Measurements from ENCODE around the gene USP48. TPM values are rescaled to one million over a fixed set of nuclear protein-coding genes. Genes with fewer than 3 reads are reported as not detected.

USP48 gene
- total RNA-seq, 1 donor from 2014 or later = 61.8 TPM

GRCh38 chr1:21749109-21749508 lies 33.8 kb downstream of the USP48 start:
- H3K4me3 Mint-ChIP-seq = no peak overlapping the region
- no peaks in the 10 kb centered on the region for H3K9me3 Mint-ChIP-seq
- TF ChIP-seq CTCF (conservative IDR thresholded peaks at IDR 0.05) = no peak
- H3K4me1 Mint-ChIP-seq = peaks cover 3% of the 10 kb centered on the region
- no peak overlapping the region for H3K27ac Mint-ChIP-seq (ENCODE audit: unreplicated experiment)
- peaks cover 8% of the 10 kb centered on the region for H3K36me3 Mint-ChIP-seq (ENCODE audit: low read depth)
- no peak for DNase-seq (ENCODE audit: low read depth, low spot score)
- no peaks in the 10 kb centered on the region for H3K27me3 Mint-ChIP-seq (ENCODE audit: low read depth)

DNA sequence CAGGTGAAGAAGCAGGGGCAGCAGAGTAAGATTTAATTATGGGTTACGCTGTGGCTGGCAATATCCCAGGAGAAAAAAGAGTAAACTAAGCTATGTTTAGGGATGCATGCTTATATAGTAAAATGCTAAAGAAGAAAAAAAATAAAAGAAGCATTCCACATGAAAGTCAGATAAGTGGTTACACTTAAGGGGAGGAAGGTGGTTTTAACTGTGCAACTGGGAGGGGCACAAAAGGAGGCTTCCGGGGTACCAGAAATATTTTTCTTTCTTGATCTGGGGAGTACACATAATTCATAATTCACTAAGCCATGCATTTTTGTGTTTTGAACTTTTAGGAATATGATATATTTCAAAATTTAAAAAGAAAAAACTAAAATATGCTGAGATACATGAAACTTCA lies 39.5 kb downstream of the USP48 start:
- no peaks in the 10 kb centered on the region for H3K9me3 Mint-ChIP-seq
- H3K4me3 Mint-ChIP-seq = no peak overlapping the region
- H3K27ac Mint-ChIP-seq (ENCODE audit: unreplicated experiment) = no peak overlapping the region

DNA sequence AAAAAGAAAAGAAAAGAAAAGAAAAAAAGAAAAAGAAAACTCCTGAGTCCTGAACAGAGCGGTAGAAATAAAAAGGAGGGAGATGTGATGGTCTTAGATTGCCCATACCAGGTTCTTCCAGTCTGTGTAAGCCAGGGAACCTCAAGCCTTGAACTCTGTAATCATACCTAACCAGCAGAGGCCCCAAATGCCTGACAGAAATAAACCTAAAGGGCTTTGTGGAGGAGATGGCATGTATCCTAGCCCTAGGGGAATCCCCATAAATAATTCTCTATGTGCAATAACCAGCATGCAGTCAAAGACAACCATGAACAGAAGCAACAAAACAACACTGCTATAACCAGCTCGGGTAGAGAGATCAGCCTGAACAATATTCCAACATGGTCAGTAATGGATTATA lies 40.4 kb downstream of the USP48 start:
- Mint-ChIP-seq H3K27ac (ENCODE audit: unreplicated experiment) (no peak overlapping the region), H3K27me3 (ENCODE audit: low read depth) (no peaks in the 10 kb centered on the region), H3K36me3 (ENCODE audit: low read depth) (no peaks in the 10 kb centered on the region), H3K4me3 (no peak overlapping the region), H3K4me1 (no peaks in the 10 kb centered on the region), H3K9me3 (no peaks in the 10 kb centered on the region)
- TF ChIP-seq CTCF (conservative IDR thresholded peaks at IDR 0.05) = no peak
- DNase-seq (ENCODE audit: low read depth, low spot score) = no peak

More for the DNA sequence above, 39.5 kb downstream of the USP48 start:
- no peak for TF ChIP-seq CTCF (conservative IDR thresholded peaks at IDR 0.05)
- no peaks in the 10 kb centered on the region for H3K27me3 Mint-ChIP-seq (ENCODE audit: low read depth)
- no peaks in the 10 kb centered on the region for H3K4me1 Mint-ChIP-seq
- no peaks in the 10 kb centered on the region for H3K36me3 Mint-ChIP-seq (ENCODE audit: low read depth)
- no peak for DNase-seq (ENCODE audit: low read depth, low spot score)

- no peak for DNase-seq (ENCODE audit: low read depth, low spot score)
- no peaks in the 10 kb centered on the region for H3K9me3 Mint-ChIP-seq
- TF ChIP-seq CTCF (conservative IDR thresholded peaks at IDR 0.05) = no peak
- H3K27ac Mint-ChIP-seq (ENCODE audit: unreplicated experiment) = no peak overlapping the region
- H3K27me3 Mint-ChIP-seq (ENCODE audit: low read depth) = no peaks in the 10 kb centered on the region
- no peaks in the 10 kb centered on the region for H3K4me1 Mint-ChIP-seq
- no peak overlapping the region for H3K4me3 Mint-ChIP-seq
- no peaks in the 10 kb centered on the region for H3K36me3 Mint-ChIP-seq (ENCODE audit: low read depth)
Observed at GRCh38 chr1:21741206-21741605, 41.7 kb downstream of the USP48 start.

DNA sequence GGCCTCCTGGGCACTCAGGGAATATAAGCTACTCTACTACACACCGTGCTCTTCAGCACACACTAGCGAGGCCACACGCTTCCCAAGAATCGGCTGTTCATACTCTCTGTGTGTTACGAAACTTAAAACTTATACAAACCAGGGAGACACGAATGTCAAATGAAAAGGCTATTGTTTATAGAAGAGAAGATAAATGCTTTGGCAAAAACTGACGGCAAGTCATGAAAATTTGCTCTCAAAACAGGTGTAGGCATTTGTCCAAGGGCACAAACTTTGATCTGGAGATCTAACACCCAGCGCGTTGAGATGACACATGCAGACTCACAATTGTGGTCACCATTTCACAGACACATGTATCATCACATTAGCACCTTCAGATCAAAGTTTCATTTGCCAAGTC lies 46.1 kb downstream of the USP48 start:
- Mint-ChIP-seq H3K4me1 (no peaks in the 10 kb centered on the region), H3K4me3 (no peak overlapping the region), H3K9me3 (no peaks in the 10 kb centered on the region), H3K27me3 (ENCODE audit: low read depth) (no peaks in the 10 kb centered on the region), H3K36me3 (ENCODE audit: low read depth) (no peaks in the 10 kb centered on the region), H3K27ac (ENCODE audit: unreplicated experiment) (no peak overlapping the region)
- no peak for TF ChIP-seq CTCF (conservative IDR thresholded peaks at IDR 0.05)
- DNase-seq (ENCODE audit: low read depth, low spot score) = no peak

DNA sequence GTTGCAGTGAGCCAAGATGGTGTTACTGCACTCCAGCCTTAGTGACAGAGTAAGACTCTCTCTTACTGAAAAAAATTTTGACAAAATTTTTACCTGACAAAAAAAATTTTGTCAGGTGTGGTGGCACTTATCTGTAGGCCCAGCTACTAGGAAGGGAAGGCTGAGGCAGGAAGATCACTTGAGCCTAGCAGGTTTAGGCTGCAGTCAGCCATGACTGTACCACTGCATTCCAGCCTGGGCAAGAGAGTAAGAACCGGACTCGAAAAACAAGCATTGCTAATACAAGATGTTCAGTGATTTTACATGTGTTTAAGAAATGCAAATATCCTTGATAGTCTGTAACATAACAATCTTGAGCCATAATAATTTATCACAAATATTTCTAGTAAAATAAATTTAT lies 46.9 kb downstream of the USP48 start:
- Mint-ChIP-seq H3K4me1 (no peaks in the 10 kb centered on the region), H3K36me3 (ENCODE audit: low read depth) (no peaks in the 10 kb centered on the region), H3K4me3 (no peak overlapping the region), H3K27ac (ENCODE audit: unreplicated experiment) (no peak overlapping the region), H3K27me3 (ENCODE audit: low read depth) (no peaks in the 10 kb centered on the region), H3K9me3 (no peaks in the 10 kb centered on the region)
- TF ChIP-seq CTCF (conservative IDR thresholded peaks at IDR 0.05) = no peak
- DNase-seq (ENCODE audit: low read depth, low spot score) = no peak

Data from neural crest cell (in vitro differentiated cells).